Lower leg skin (tissue), 3 donors: ENCODE data around the gene DEGS2.
"Not testable (repeated sequence)": the region's sequence is repeated elsewhere in the genome, so short reads cannot be mapped to it uniquely, and the experiment has no call there.

Source experiments
- CTCF ChIP-seq, 3 donors: fragments of 450-650 bp; IDR thresholded peaks; one replicate each; pipeline ENCODE4 v1.5.1; 2016; ENCODE audit warnings: antibody characterized with exemption in 3 of 3, mild to moderate bottlenecking in 3 of 3, moderate library complexity in 2 of 3
- POLR2A ChIP-seq, 2 donors: fragments of 450-650 bp; IDR thresholded peaks; one replicate each; pipeline ENCODE4 v1.6.1; 2016 to 2017; ENCODE audit warnings: antibody characterized with exemption in 2 of 2, mild to moderate bottlenecking in 1 of 2, moderate library complexity in 1 of 2

GRCh38 chr14:100180671-100181070 is 21.2 kb upstream of the DEGS2 start:
- not testable (repeated sequence) for TF ChIP-seq POLR2A, CTCF (IDR thresholded peaks at IDR 0.05)
